Omental fat pad (tissue), 4 donors: Measurements from ENCODE around the gene BMX. TPM values are rescaled to one million over a fixed set of nuclear protein-coding genes. Genes with fewer than 3 reads are reported as not detected.

Experiments
- ATAC-seq: fragments of 150-250 bp; one replicate; pipeline ENCODE4 v1.9.1; 2016; ENCODE audit warnings: mild to moderate bottlenecking, moderate library complexity; ENCODE audit not compliant: low FRiP score
- DNase-seq: peaks from one replicate; pipeline ENCODE4 v3.0.0-alpha.2; 2019; ENCODE audit warnings: low spot score
- CTCF ChIP-seq, 3 donors: fragments of 450-650 bp; IDR thresholded peaks; one replicate each; pipeline ENCODE4 v1.5.1; 2016 to 2017; ENCODE audit warnings: antibody characterized with exemption in 3 of 3, mild to moderate bottlenecking in 3 of 3, moderate library complexity in 2 of 3
- total RNA-seq, 4 donors: library from RNA; depleted of rRNA; stranded (reverse); fragments of >200 nt; gene quantifications; one replicate each; pipeline ENCODE4 v1.1.0, GENCODE V29; 2016

The BMX gene
- total RNA-seq, 4 donors from 2014 or later: 1.7 to 12.9 (median 2.8) TPM

- DNase-seq: no peak
- no peak for TF ChIP-seq CTCF (IDR thresholded peaks at IDR 0.05)
- no peak for ATAC-seq
These were observed 79.5 kb downstream of the BMX start for GRCh38 chrX:15579778-15580747.

- DNase-seq (no peak), ATAC-seq (no peak)
- TF ChIP-seq CTCF (IDR thresholded peaks at IDR 0.05): no peak
These were observed 93.8 kb downstream of the BMX start for GRCh38 chrX:15594371-15594770.

- ATAC-seq: no peak
- TF ChIP-seq CTCF (IDR thresholded peaks at IDR 0.05): no peak
- no peak for DNase-seq
These were observed 97.4 kb downstream of the BMX start for GRCh38 chrX:15598026-15598425.

- DNase-seq (no peak), ATAC-seq (no peak)
- TF ChIP-seq CTCF (IDR thresholded peaks at IDR 0.05): no peak
These were observed 98.9 kb downstream of the BMX start for GRCh38 chrX:15599461-15599860.

GRCh38 chrX:15600049-15600448, 99.4 kb downstream of the BMX start:
- no peak for ATAC-seq
- DNase-seq: no peak
- TF ChIP-seq CTCF (IDR thresholded peaks at IDR 0.05): no peak

- TF ChIP-seq CTCF (IDR thresholded peaks at IDR 0.05): no peak
- DNase-seq (no peak), ATAC-seq (no peak)
These were observed 100.1 kb downstream of the BMX start, which contains the start of gene ACE2 for GRCh38 chrX:15600745-15601144. TSS of gene ACE2 (minus strand) at chrX:15600960. CDS start at chrX:15600911, 49 bp downstream.

GRCh38 chrX:15601932-15602331, 101.3 kb downstream of the BMX start:
- TF ChIP-seq CTCF (IDR thresholded peaks at IDR 0.05): no peak
- no peak for ATAC-seq
- DNase-seq: no peak
